ENCODE results near the gene ATXN7L1. TPM values are rescaled to one million over a fixed set of nuclear protein-coding genes. Genes with fewer than 3 reads are reported as not detected.
"Not testable (repeated sequence)": the region's sequence is repeated elsewhere in the genome, so short reads cannot be mapped to it uniquely, and the experiment has no call there.

Gene ATXN7L1
- total RNA-seq, 1 donor from 2014 or later, result 18.6 TPM

- no peak overlapping the region for H3K27ac Mint-ChIP-seq
- POLR2A ChIA-PET, result interaction anchor here (0.7 kb wide), 1 partner anchor 35 kb away, joined by 4 read pairs; no protein-coding TSS in a partner anchor
- no peaks in the 10 kb centered on the region for H3K36me3 Mint-ChIP-seq (ENCODE audit: low read depth)
- no peaks in the 10 kb centered on the region for H3K4me1 Mint-ChIP-seq
- H3K4me3 Mint-ChIP-seq, result no peak overlapping the region
- TF ChIP-seq, protein P1, sequence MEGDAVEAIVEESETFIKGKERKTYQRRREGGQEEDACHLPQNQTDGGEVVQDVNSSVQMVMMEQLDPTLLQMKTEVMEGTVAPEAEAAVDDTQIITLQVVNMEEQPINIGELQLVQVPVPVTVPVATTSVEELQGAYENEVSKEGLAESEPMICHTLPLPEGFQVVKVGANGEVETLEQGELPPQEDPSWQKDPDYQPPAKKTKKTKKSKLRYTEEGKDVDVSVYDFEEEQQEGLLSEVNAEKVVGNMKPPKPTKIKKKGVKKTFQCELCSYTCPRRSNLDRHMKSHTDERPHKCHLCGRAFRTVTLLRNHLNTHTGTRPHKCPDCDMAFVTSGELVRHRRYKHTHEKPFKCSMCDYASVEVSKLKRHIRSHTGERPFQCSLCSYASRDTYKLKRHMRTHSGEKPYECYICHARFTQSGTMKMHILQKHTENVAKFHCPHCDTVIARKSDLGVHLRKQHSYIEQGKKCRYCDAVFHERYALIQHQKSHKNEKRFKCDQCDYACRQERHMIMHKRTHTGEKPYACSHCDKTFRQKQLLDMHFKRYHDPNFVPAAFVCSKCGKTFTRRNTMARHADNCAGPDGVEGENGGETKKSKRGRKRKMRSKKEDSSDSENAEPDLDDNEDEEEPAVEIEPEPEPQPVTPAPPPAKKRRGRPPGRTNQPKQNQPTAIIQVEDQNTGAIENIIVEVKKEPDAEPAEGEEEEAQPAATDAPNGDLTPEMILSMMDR (IDR thresholded peaks at IDR 0.05), result no peak
- CTCF ChIA-PET, result no interaction called here
- DNase-seq, result no peak
- H3K27me3 Mint-ChIP-seq, result peaks cover 2% of the 10 kb centered on the region
- intact Hi-C loops (cut with micrococcal nuclease), result no loop called here
- H3K9me3 Mint-ChIP-seq, result no peaks in the 10 kb centered on the region
- no peak for ATAC-seq (ENCODE audit: low read depth)
Observed at GRCh38 chr7:105599551-105599950, 276.8 kb downstream of the ATXN7L1 start.

- H3K4me3 Mint-ChIP-seq; DNase-seq; H3K27ac Mint-ChIP-seq; ATAC-seq (ENCODE audit: low read depth); intact Hi-C loops (cut with micrococcal nuclease); H3K27me3 Mint-ChIP-seq; H3K36me3 Mint-ChIP-seq (ENCODE audit: low read depth); CTCF ChIA-PET; POLR2A ChIA-PET; H3K4me1 Mint-ChIP-seq; H3K9me3 Mint-ChIP-seq: not testable (repeated sequence)
Observed at GRCh38 chr7:105599080-105599479, 277.3 kb downstream of the ATXN7L1 start.

GRCh38 chr7:105596866-105597265 lies 279.5 kb downstream of the ATXN7L1 start:
- no peaks in the 10 kb centered on the region for H3K9me3 Mint-ChIP-seq
- TF ChIP-seq, protein P1 (IDR thresholded peaks at IDR 0.05), result no peak
- CTCF ChIA-PET, result no interaction called here
- ATAC-seq (ENCODE audit: low read depth) (no peak), DNase-seq (no peak)
- H3K4me3 Mint-ChIP-seq, result no peak overlapping the region
- intact Hi-C loops (cut with micrococcal nuclease), result no loop called here
- H3K27me3 Mint-ChIP-seq, result peaks cover 2% of the 10 kb centered on the region
- no peak overlapping the region for H3K27ac Mint-ChIP-seq
- no peaks in the 10 kb centered on the region for H3K36me3 Mint-ChIP-seq (ENCODE audit: low read depth)
- H3K4me1 Mint-ChIP-seq, result peaks cover 7% of the 10 kb centered on the region
- POLR2A ChIA-PET, result no interaction called here

DNA sequence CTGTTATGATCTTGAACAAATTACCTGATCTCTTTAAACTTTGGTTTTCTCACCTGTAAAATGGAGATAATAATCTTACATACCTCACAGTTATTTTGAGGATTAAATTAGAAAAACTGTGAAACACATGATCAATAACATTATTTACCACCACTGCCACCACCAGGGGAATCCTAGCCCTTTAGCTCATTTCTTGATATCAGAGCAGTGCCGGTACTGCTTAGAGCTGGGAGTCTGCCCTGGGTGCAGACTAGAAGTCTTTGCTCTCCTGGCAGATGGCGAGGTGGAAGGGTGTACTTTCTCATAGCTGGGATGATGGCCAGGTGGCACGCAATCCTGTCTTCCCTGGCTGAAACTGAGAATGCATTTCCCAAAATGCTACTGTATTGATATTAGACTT lies 282.4 kb downstream of the ATXN7L1 start:
- no peak overlapping the region for H3K4me3 Mint-ChIP-seq
- intact Hi-C loops (cut with micrococcal nuclease), result no loop called here
- DNase-seq, result no peak
- TF ChIP-seq, protein P1 (IDR thresholded peaks at IDR 0.05), result no peak
- ATAC-seq (ENCODE audit: low read depth), result no peak
- H3K4me1 Mint-ChIP-seq, result peaks cover 13% of the 10 kb centered on the region
- H3K9me3 Mint-ChIP-seq, result no peaks in the 10 kb centered on the region
- H3K36me3 Mint-ChIP-seq (ENCODE audit: low read depth), result no peaks in the 10 kb centered on the region
- no peak overlapping the region for H3K27ac Mint-ChIP-seq
- CTCF ChIA-PET, result no interaction called here
- peaks cover 2% of the 10 kb centered on the region for H3K27me3 Mint-ChIP-seq
- POLR2A ChIA-PET, result no interaction called here

DNA sequence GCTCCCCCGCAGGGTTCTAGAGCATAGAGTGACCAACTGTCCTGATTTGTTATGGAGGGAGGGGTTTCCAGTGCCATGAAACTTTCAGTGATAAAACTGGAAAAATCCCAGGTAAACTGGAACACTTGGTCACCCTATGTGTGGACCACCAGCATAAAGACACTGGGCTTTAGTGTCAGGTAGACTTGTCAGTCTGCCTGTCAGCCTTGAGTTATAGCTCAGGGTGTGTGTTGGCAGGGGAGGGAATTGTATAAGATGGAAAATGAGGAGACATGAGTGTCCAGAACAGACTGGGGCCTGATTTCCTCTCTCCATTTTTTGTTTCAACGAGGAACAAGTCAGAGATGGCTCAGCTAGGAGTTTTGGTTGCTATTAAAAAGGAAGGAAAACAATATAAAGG lies 284.9 kb downstream of the ATXN7L1 start:
- Mint-ChIP-seq H3K4me3 (no peak overlapping the region), H3K27ac (no peak overlapping the region), H3K36me3 (ENCODE audit: low read depth) (no peaks in the 10 kb centered on the region), H3K4me1 (peaks cover 33% of the 10 kb centered on the region), H3K9me3 (no peaks in the 10 kb centered on the region), H3K27me3 (no peaks in the 10 kb centered on the region)
- intact Hi-C loops (cut with micrococcal nuclease), result no loop called here
- ATAC-seq (ENCODE audit: low read depth) (no peak), DNase-seq (no peak)
- TF ChIP-seq, protein P1 (IDR thresholded peaks at IDR 0.05), result no peak
- ChIA-PET CTCF (no interaction called here), POLR2A (no interaction called here)

DNA sequence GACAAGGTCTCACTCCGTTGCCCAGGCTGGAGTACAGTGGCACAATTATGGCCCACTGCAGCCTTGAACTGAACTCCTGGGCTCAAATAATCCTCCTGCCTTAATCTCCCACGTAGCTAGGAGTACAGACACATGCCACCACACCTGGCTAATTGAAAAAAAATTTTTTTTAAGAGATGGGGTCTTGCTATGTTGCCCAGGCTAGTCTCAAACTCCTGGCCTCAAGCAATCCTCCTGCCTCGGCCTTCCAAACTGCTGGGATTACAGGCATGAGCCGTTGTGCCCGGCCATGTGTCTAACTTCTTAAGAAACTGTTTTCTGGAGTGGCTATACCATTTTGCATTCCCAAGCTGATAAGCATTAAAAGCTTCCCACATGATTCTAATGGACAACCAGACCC lies 285.6 kb downstream of the ATXN7L1 start:
- TF ChIP-seq, protein P1 (IDR thresholded peaks at IDR 0.05), result no peak
- ChIA-PET CTCF (no interaction called here), POLR2A (interaction anchor here (0.7 kb wide), 1 partner anchor 403 kb away, joined by 5 read pairs; no protein-coding TSS in a partner anchor)
- Mint-ChIP-seq H3K9me3 (no peaks in the 10 kb centered on the region), H3K27me3 (no peaks in the 10 kb centered on the region), H3K36me3 (ENCODE audit: low read depth) (no peaks in the 10 kb centered on the region), H3K4me1 (peaks cover 38% of the 10 kb centered on the region), H3K27ac (no peak overlapping the region), H3K4me3 (no peak overlapping the region)
- ATAC-seq (ENCODE audit: low read depth) (no peak), DNase-seq (no peak)
- intact Hi-C loops (cut with micrococcal nuclease), result no loop called here

Data from activated B cell treated with CpG ODN at 0.5 μM for 24 hours (primary cell).